GM21526 (cell line): Measurements from ENCODE around the gene AHI1.
"Not testable (repeated sequence)": the region's sequence is repeated elsewhere in the genome, so short reads cannot be mapped to it uniquely, and the experiment has no call there.

Experiments
- ATAC-seq: cut with Tn5 transposase; IDR thresholded peaks from one replicate; pipeline ENCODE4 v1.9.1; 2021; ENCODE audit warnings: moderate library complexity; ENCODE audit not compliant: unreplicated experiment, low FRiP score

The AHI1 gene

GRCh38 chr6:135397172-135397952 is 100.2 kb downstream of the AHI1 start:
- no peak for ATAC-seq

GRCh38 chr6:135395136-135395535 is 102.4 kb downstream of the AHI1 start:
- ATAC-seq: no peak

DNA sequence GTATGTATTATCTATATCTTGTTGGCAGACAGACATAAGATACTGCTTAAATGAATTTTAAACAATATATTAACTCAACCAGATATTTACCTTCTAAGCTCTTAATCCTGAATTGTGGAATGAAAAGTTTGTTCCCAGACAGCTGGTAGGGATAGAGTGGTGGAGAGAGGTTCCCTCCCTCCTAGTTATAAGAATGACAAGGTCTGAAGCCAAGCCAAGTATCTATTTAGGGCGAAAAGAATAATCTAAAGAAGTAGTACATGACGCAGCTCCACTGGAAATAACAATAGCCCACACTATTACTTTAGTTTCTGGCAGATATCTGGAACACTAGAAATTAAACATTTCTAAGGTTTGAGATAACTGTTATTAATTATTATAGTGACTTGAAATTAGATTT is 104.3 kb downstream of the AHI1 start:
- no peak for ATAC-seq

DNA sequence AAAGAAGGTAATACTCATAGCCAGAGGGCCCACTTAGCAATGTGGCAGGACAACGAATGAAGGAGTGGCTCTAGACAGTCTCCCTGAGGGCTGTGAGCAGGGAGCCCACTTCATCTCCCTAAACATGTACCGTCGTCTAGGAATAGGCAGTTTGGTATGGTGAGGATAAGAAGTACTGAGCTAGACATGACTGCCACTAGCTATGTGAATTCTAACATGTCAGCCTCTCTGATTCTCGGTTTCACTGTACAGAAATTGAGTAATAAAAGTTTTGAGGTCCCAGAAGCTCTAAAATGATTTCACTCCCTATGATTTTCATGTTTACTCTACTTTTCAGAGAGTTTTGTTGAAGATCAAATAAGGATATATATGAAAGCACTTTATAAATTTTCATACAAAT is 107.1 kb downstream of the AHI1 start:
- no peak for ATAC-seq

DNA sequence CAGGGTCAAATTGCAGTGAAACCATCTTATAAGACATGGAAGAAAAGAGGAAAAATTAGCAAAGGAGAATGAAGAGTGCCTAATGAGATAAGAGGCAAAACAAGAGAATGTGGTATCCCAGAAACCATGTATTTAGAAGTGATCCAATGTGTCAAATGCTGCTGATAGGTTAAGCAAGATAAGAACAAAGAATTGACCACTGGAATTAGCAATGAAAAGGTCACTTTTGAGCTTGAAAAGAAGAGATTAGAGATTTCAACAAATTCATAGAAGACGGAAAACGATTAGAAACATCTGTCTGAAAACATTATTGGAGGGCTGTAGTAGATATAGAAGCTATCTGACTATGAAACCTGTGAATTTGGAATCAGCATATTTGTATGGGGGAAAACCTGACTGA is 112.2 kb downstream of the AHI1 start:
- ATAC-seq: no peak

DNA sequence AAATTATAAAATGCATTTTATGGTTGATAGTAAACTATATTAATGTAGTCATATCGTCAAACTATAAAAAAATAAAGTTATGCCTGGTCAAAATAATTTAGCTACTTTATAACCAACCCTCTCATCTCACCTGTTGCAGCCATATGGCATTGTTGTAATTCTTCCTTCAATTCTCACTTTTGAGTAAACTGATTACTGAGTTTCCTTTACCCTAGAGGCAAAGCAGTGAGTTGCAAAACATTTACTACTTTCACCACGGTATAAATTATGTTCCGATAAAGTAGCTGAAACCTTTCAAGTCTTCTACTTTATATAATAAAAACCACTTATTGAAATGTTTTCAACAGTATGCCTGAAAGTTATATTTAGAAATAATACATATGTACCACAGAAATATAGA is 113.8 kb downstream of the AHI1 start:
- ATAC-seq: no peak

DNA sequence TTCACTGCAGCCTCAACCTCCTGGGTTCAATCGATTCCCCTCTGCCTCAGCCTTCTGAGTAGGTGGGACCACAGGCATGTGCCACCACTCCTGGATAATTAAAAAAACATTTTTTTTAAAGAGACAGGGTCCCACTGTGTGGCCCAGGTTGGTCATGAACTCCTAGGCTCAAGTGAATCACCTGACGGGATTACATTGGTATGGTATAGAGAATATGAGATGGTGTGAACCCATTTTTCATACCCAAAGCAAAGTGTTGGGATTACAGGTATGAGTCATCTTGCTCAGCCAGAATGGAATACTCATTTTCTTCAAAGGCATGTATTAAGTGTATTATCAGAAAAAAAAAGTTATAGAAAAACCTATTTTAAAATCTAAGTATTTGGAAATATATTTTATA is 114.2 kb downstream of the AHI1 start:
- ATAC-seq: no peak

- ATAC-seq: peak; percentile 83
Measured at GRCh38 chr6:135382182-135382628, 115.3 kb downstream of the AHI1 start.

GRCh38 chr6:135380793-135381192 is 116.7 kb downstream of the AHI1 start:
- no peak for ATAC-seq

GRCh38 chr6:135379647-135380046 is 117.9 kb downstream of the AHI1 start:
- ATAC-seq: no peak

GRCh38 chr6:135372758-135373157 is 124.8 kb downstream of the AHI1 start:
- no peak for ATAC-seq

DNA sequence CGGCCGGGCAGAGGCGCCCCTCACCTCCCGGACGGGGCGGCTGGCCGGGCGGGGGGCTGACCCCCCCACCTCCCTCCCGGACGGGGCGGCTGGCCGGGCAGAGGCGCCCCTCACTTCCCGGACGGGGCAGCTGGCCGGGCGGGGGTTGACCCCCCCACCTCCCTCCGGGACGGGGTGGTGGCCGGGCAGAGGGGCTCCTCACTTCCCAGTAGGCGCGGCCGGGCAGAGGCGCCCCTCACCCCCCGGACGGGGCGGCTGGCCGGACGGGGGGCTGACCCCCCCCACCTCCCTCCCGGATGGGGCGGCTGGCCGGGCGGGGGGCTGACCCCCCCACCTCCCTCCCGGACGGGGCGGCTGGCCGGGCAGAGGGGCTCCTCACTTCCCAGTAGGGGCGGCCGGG is 133.9 kb downstream of the AHI1 start:
- ATAC-seq: not testable (repeated sequence)

GRCh38 chr6:135362124-135362523 is 135.4 kb downstream of the AHI1 start:
- no peak for ATAC-seq

GRCh38 chr6:135360222-135360621 is 137.3 kb downstream of the AHI1 start:
- ATAC-seq: no peak

- no peak for ATAC-seq
Measured at GRCh38 chr6:135358985-135359384, 138.6 kb downstream of the AHI1 start.

GRCh38 chr6:135358251-135358821 is 139.2 kb downstream of the AHI1 start:
- no peak for ATAC-seq

GRCh38 chr6:135354407-135354806 is 143.1 kb downstream of the AHI1 start:
- no peak for ATAC-seq

DNA sequence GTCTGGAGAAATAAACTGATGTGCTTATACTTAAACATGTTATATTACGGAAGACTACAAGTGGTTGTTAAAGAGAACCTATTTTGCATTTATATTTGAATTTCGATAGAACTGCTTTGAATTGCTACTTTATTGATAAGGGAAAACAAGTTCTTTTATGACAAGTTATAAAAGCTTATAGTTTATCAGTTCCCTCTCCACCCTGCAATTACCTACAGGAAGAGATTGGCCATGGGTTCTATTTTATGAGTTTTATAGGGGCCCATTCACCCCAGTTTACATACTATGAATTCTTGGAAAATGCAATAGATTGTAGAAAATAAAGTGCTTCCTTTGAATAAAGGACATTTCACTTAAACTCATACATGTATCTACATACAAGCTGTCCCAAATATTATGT is 144.4 kb downstream of the AHI1 start:
- ATAC-seq: no peak

GRCh38 chr6:135351635-135352034 is 145.9 kb downstream of the AHI1 start:
- ATAC-seq: no peak

- ATAC-seq: no peak
Measured at GRCh38 chr6:135347887-135348286, 149.7 kb downstream of the AHI1 start.

GRCh38 chr6:135346747-135347146 is 150.8 kb downstream of the AHI1 start:
- no peak for ATAC-seq

GRCh38 chr6:135344526-135344925 is 153.0 kb downstream of the AHI1 start:
- ATAC-seq: no peak
